Measurements from ENCODE around the gene SYNDIG1L. TPM values are rescaled to one million over a fixed set of nuclear protein-coding genes. Genes with fewer than 3 reads are reported as not detected.

SYNDIG1L gene
- total RNA-seq, 1 donor from 2014 or later, result 6.9 TPM

- DNase-seq (ENCODE audit: low spot score in 2 of 2) (no peak), FAIRE-seq (no peak)
Measured at GRCh38 chr14:74368026-74368425, 58.0 kb downstream of the SYNDIG1L start.

- no peak for FAIRE-seq
- DNase-seq (ENCODE audit: low spot score in 2 of 2), result no peak
Measured at GRCh38 chr14:74364271-74364880, 61.6 kb downstream of the SYNDIG1L start.

GRCh38 chr14:74362361-74362915, 63.6 kb downstream of the SYNDIG1L start:
- DNase-seq (ENCODE audit: low spot score in 2 of 2) (peak; percentile 65 to 79), FAIRE-seq (no peak)

GRCh38 chr14:74360163-74360562, 65.8 kb downstream of the SYNDIG1L start:
- DNase-seq (ENCODE audit: low spot score in 2 of 2), result no peak
- FAIRE-seq, result no peak

- FAIRE-seq (no peak), DNase-seq (ENCODE audit: low spot score in 2 of 2) (no peak)
Measured at GRCh38 chr14:74358176-74358829, 67.7 kb downstream of the SYNDIG1L start.

GRCh38 chr14:74357585-74357984, 68.4 kb downstream of the SYNDIG1L start:
- FAIRE-seq (no peak), DNase-seq (ENCODE audit: low spot score in 2 of 2) (no peak)

- FAIRE-seq, result no peak
- DNase-seq (ENCODE audit: low spot score in 2 of 2), result no peak
Measured at GRCh38 chr14:74356892-74357575, 69.0 kb downstream of the SYNDIG1L start.

Other genes with a start within 250 kb of the SYNDIG1L start
- gene VSX2, start 186.8 kb downstream of the SYNDIG1L start, total RNA-seq, result not detected
- 21.2 TPM for gene ABCD4, start 123.3 kb downstream of the SYNDIG1L start, total RNA-seq
- gene VRTN, start 77.7 kb downstream of the SYNDIG1L start, total RNA-seq, result not detected
- gene NPC2, start 67.1 kb upstream of the SYNDIG1L start, total RNA-seq, result 17.9 TPM
- gene ISCA2, start 67.6 kb upstream of the SYNDIG1L start, total RNA-seq, result 17.1 TPM
- 1.2 TPM for gene LTBP2, start 186.0 kb upstream of the SYNDIG1L start, total RNA-seq